GM21717 (cell line): Measurements from ENCODE around the gene ALG9.
"Not testable (repeated sequence)": the region's sequence is repeated elsewhere in the genome, so short reads cannot be mapped to it uniquely, and the experiment has no call there.

Experiments used
- ATAC-seq: cut with Tn5 transposase; IDR thresholded peaks from one replicate; pipeline ENCODE4 v1.9.1; 2021; ENCODE audit warnings: mild to moderate bottlenecking, moderate library complexity; ENCODE audit not compliant: unreplicated experiment

The ALG9 gene

GRCh38 chr11:111771205-111771604 is 100.2 kb downstream of the ALG9 start:
- not testable (repeated sequence) for ATAC-seq

- no peak for ATAC-seq
Measured at GRCh38 chr11:111770581-111771134, 100.7 kb downstream of the ALG9 start.

GRCh38 chr11:111766834-111767142 is 104.6 kb downstream of the ALG9 start:
- ATAC-seq = no peak

- peak; percentile 91 for ATAC-seq
Measured at GRCh38 chr11:111765984-111766833, 105.2 kb downstream of the ALG9 start, which contains the start of gene PPP2R1B. Gene PPP2R1B (minus strand): TSS chr11:111766389. CDS start chr11:111766361, 28 bp downstream.

GRCh38 chr11:111765320-111765983 is 105.9 kb downstream of the ALG9 start:
- ATAC-seq = peak; percentile 39

- ATAC-seq = no peak
Measured at GRCh38 chr11:111764621-111765020, 106.8 kb downstream of the ALG9 start.

- no peak for ATAC-seq
Measured at GRCh38 chr11:111762981-111763643, 108.3 kb downstream of the ALG9 start.

- no peak for ATAC-seq
Measured at GRCh38 chr11:111762526-111762925, 108.9 kb downstream of the ALG9 start.

- ATAC-seq = no peak
Measured at GRCh38 chr11:111761036-111761435, 110.3 kb downstream of the ALG9 start.

- ATAC-seq = no peak
Measured at GRCh38 chr11:111759778-111760407, 111.5 kb downstream of the ALG9 start.

GRCh38 chr11:111759376-111759775 is 112.0 kb downstream of the ALG9 start:
- ATAC-seq = no peak

- no peak for ATAC-seq
Measured at GRCh38 chr11:111756097-111756496, 115.3 kb downstream of the ALG9 start.

GRCh38 chr11:111749646-111750045 is 121.7 kb downstream of the ALG9 start:
- ATAC-seq = no peak

- no peak for ATAC-seq
Measured at GRCh38 chr11:111748035-111748804, 123.2 kb downstream of the ALG9 start.

- no peak for ATAC-seq
Measured at GRCh38 chr11:111745719-111746504, 125.5 kb downstream of the ALG9 start.

GRCh38 chr11:111743700-111744099 is 127.7 kb downstream of the ALG9 start:
- ATAC-seq = no peak

- no peak for ATAC-seq
Measured at GRCh38 chr11:111741751-111742150, 129.6 kb downstream of the ALG9 start.

GRCh38 chr11:111739299-111739698 is 132.1 kb downstream of the ALG9 start:
- ATAC-seq = no peak

GRCh38 chr11:111737444-111738210 is 133.8 kb downstream of the ALG9 start:
- ATAC-seq = no peak
